Left kidney (tissue), 2 donors: ENCODE results near the gene HCK. TPM values are rescaled to one million over a fixed set of nuclear protein-coding genes. Genes with fewer than 3 reads are reported as not detected.

Experiments
- DNase-seq: peaks from one replicate; pipeline ENCODE4 v3.0.0-alpha.2; 2013
- polyA plus RNA-seq: library from polyadenylated mRNA; unstranded; fragments of 120-200 nt; gene quantifications from one replicate; pipeline ENCODE4 v1.2.1, GENCODE V29; 2013; ENCODE audit not compliant: insufficient read length

The HCK gene
- polyA plus RNA-seq, 1 donor = 1.8 TPM

- DNase-seq = no peak
Measured at GRCh38 chr20:32059189-32059588, 7.1 kb downstream of the HCK start.

GRCh38 chr20:32062776-32063170 lies 10.7 kb downstream of the HCK start:
- no peak for DNase-seq

- DNase-seq = no peak
Measured at GRCh38 chr20:32063695-32064094, 11.7 kb downstream of the HCK start.

GRCh38 chr20:32064667-32065066 lies 12.6 kb downstream of the HCK start:
- DNase-seq = peak; percentile 52

GRCh38 chr20:32067234-32067821 lies 15.3 kb downstream of the HCK start:
- no peak for DNase-seq

GRCh38 chr20:32068174-32068573 lies 16.1 kb downstream of the HCK start:
- DNase-seq = no peak

GRCh38 chr20:32069711-32070110 lies 17.7 kb downstream of the HCK start:
- DNase-seq = no peak

- DNase-seq = no peak
Measured at GRCh38 chr20:32070282-32070681, 18.2 kb downstream of the HCK start.

- no peak for DNase-seq
Measured at GRCh38 chr20:32070690-32071213, 18.7 kb downstream of the HCK start.

- DNase-seq = no peak
Measured at GRCh38 chr20:32071395-32072167, 19.5 kb downstream of the HCK start.

GRCh38 chr20:32072168-32072750 lies 20.2 kb downstream of the HCK start:
- DNase-seq = no peak

- no peak for DNase-seq
Measured at GRCh38 chr20:32075534-32075933, 23.5 kb downstream of the HCK start.

GRCh38 chr20:32077190-32077589 lies 25.1 kb downstream of the HCK start:
- DNase-seq = no peak

GRCh38 chr20:32078322-32078721 lies 26.3 kb downstream of the HCK start:
- no peak for DNase-seq

- DNase-seq = no peak
Measured at GRCh38 chr20:32078791-32079190, 26.7 kb downstream of the HCK start.

- no peak for DNase-seq
Measured at GRCh38 chr20:32079655-32080109, 27.6 kb downstream of the HCK start.

- no peak for DNase-seq
Measured at GRCh38 chr20:32080783-32081182, 28.7 kb downstream of the HCK start.

GRCh38 chr20:32083469-32083868 lies 31.4 kb downstream of the HCK start:
- no peak for DNase-seq

- no peak for DNase-seq
Measured at GRCh38 chr20:32087070-32087469, 35.0 kb downstream of the HCK start.

- no peak for DNase-seq
Measured at GRCh38 chr20:32088759-32089158, 36.7 kb downstream of the HCK start.

GRCh38 chr20:32089637-32090362 lies 37.8 kb downstream of the HCK start:
- no peak for DNase-seq

- peak; percentile 71 for DNase-seq
Measured at GRCh38 chr20:32091888-32092346, 39.9 kb downstream of the HCK start.
